Loucy (cell line): Measurements from ENCODE around the gene PIGQ.

Experiments used
- H2AFZ ChIP-seq: fragments of 200-600 bp; sonication (generic); 2 replicates; pipeline ENCODE4 v1.6.0; 2016; ENCODE audit warnings: antibody characterized with exemption, mild to moderate bottlenecking, low read length, moderate library complexity
- H3F3A ChIP-seq: fragments of 200-600 bp; 2 replicates; pipeline ENCODE4 v1.6.0; 2016; ENCODE audit warnings: antibody characterized with exemption, low read depth, mild to moderate bottlenecking
- H3K27me3 ChIP-seq: fragments of 200-600 bp; sonication (generic); 2 replicates; pipeline ENCODE4 v1.6.1; 2014; ENCODE audit warnings: low read length, mild to moderate bottlenecking; ENCODE audit not compliant: insufficient read depth, poor library complexity, severe bottlenecking
- H3K36me3 ChIP-seq: fragments of 200-600 bp; sonication (generic); 2 replicates; pipeline ENCODE4 v1.6.1; 2016; ENCODE audit warnings: low read length; ENCODE audit not compliant: insufficient read depth
- H3K4me1 ChIP-seq: fragments of 200-600 bp; sonication (generic); 2 replicates; pipeline ENCODE4 v1.5.1; 2014; ENCODE audit warnings: low read length, mild to moderate bottlenecking; ENCODE audit not compliant: insufficient read depth, poor library complexity, severe bottlenecking
- H3K4me2 ChIP-seq: fragments of 200-600 bp; sonication (generic); 2 replicates; pipeline ENCODE4 v1.6.0; 2014; ENCODE audit warnings: antibody characterized with exemption, low read length, low read depth, mild to moderate bottlenecking; ENCODE audit not compliant: poor library complexity, severe bottlenecking
- H3K4me3 ChIP-seq: fragments of 200-600 bp; sonication (generic); 2 replicates; pipeline ENCODE4 v1.5.1; 2014; ENCODE audit warnings: low read length, mild to moderate bottlenecking, mixed read lengths; ENCODE audit not compliant: poor library complexity, severe bottlenecking
- H3K79me2 ChIP-seq: fragments of 200-600 bp; sonication (generic); 2 replicates; pipeline ENCODE4 v1.6.1; 2014; ENCODE audit warnings: low read length; ENCODE audit not compliant: insufficient read depth
- H3K9ac ChIP-seq: fragments of 200-600 bp; sonication (generic); 2 replicates; pipeline ENCODE4 v1.6.0; 2014; ENCODE audit warnings: mild to moderate bottlenecking, low read depth, low read length, moderate library complexity; ENCODE audit not compliant: poor library complexity, severe bottlenecking
- H3K9me2 ChIP-seq: fragments of 200-600 bp; sonication (generic); replicated peaks from 2 replicates; pipeline ENCODE4 v1.6.1; 2016; ENCODE audit warnings: low read depth, low read length, mixed read lengths
- H3K9me3 ChIP-seq: fragments of 200-600 bp; sonication (generic); 2 replicates; pipeline ENCODE4 v1.6.1; 2014; ENCODE audit warnings: mild to moderate bottlenecking, antibody characterized with exemption, low read length, low read depth; ENCODE audit not compliant: insufficient read depth
- H4K20me1 ChIP-seq: fragments of 200-600 bp; sonication (generic); 2 replicates; pipeline ENCODE4 v1.6.0; 2014; ENCODE audit warnings: antibody characterized with exemption, low read length, mild to moderate bottlenecking; ENCODE audit not compliant: insufficient read depth, poor library complexity, severe bottlenecking
- EZH2phosphoT487 ChIP-seq: fragments of 200-600 bp; IDR thresholded peaks from 2 replicates; pipeline ENCODE4 v1.6.1; 2018; ENCODE audit warnings: antibody characterized with exemption, mild to moderate bottlenecking, moderate library complexity, borderline replicate concordance
- TF ChIP-seq, protein P1 (sequence below): fragments of 200-600 bp; sonication (generic); conservative IDR thresholded peaks from 2 replicates; pipeline ENCODE4 v1.5.1; 2014; ENCODE audit warnings: mild to moderate bottlenecking, antibody characterized with exemption, low read length

The PIGQ gene

DNA sequence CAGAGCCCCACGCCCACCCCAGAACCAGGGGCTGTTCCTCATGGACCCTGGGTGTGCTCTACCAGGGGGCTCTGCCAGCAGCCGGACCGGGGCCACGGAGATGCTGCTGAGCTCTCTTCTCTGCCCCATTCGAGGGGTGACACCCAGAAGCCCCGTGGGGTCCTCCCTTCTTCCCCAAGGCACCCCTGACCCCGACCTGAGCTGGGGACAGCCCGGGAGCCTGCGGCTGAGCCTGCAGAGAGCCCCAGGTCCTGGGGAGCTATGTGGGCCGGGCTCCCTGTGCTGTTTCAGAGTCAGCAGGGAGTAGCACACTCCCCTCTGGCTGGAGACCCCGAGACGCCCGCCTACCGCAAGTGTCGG, 10.8 kb upstream of the PIGQ start:
- Histone ChIP-seq H3K4me1 (no peaks in the 10 kb centered on the region), H3F3A (no peaks in the 10 kb centered on the region), H3K27me3 (no peaks in the 10 kb centered on the region), H3K79me2 (no peaks in the 10 kb centered on the region), H2AFZ (no peak overlapping the region), H3K9ac (no peak overlapping the region), H3K9me3 (no peaks in the 10 kb centered on the region), H3K36me3 (no peaks in the 10 kb centered on the region), H4K20me1 (no peaks in the 10 kb centered on the region), H3K4me3 (no peak overlapping the region), H3K9me2 (no peaks in the 10 kb centered on the region), H3K4me2 (no peak overlapping the region)
- TF ChIP-seq, protein P1, sequence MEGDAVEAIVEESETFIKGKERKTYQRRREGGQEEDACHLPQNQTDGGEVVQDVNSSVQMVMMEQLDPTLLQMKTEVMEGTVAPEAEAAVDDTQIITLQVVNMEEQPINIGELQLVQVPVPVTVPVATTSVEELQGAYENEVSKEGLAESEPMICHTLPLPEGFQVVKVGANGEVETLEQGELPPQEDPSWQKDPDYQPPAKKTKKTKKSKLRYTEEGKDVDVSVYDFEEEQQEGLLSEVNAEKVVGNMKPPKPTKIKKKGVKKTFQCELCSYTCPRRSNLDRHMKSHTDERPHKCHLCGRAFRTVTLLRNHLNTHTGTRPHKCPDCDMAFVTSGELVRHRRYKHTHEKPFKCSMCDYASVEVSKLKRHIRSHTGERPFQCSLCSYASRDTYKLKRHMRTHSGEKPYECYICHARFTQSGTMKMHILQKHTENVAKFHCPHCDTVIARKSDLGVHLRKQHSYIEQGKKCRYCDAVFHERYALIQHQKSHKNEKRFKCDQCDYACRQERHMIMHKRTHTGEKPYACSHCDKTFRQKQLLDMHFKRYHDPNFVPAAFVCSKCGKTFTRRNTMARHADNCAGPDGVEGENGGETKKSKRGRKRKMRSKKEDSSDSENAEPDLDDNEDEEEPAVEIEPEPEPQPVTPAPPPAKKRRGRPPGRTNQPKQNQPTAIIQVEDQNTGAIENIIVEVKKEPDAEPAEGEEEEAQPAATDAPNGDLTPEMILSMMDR: no peak
- no peak for TF ChIP-seq EZH2phosphoT487

DNA sequence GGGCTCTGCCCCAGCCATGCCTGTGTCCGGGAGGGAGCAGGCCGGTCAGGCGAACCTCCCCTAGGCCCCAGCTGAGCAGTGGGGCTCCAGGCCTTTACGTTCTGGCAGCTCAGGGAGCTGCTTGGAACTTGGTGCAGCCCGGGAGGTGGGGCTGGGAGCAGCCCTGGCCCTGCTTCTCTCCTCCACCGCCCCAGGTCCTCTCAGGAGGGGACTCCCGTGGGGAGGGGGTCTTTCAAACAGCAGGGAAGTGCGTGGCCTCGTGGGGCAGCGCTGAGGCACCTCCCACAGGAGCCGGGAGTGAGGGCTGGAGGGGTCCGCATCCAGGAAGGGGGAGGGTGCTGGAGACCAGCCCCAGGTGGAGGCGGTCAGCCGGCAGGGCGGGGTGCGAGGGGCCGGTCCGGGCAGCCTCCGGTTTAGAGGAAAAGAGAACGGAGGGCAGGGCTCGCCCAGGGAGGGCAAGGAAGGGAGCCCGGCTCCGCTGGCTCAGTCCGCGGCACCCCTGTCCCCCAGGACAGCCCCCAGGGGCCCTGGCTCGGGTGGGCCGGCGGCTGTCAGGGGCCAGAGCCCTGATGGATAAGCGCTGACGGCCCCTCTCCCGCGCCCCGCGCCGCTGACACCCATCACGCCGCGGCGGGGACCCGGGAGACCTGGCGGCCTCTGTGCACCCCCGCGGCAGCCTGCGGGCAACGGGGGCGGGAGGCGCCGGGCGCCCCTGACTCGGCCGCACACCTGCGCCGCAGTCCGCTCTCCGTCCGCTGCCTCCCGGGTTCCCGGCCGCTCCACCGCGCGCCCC, 10.2 kb upstream of the PIGQ start:
- Histone ChIP-seq H3K9me3 (no peaks in the 10 kb centered on the region), H3K4me3 (no peak overlapping the region), H3F3A (no peaks in the 10 kb centered on the region), H3K79me2 (no peaks in the 10 kb centered on the region), H4K20me1 (no peaks in the 10 kb centered on the region), H3K4me2 (no peak overlapping the region), H3K36me3 (no peaks in the 10 kb centered on the region), H3K9ac (no peak overlapping the region), H3K27me3 (no peaks in the 10 kb centered on the region), H3K4me1 (no peaks in the 10 kb centered on the region), H3K9me2 (no peaks in the 10 kb centered on the region), H2AFZ (no peak overlapping the region)
- no peak for TF ChIP-seq EZH2phosphoT487
- TF ChIP-seq, protein P1: no peak

DNA sequence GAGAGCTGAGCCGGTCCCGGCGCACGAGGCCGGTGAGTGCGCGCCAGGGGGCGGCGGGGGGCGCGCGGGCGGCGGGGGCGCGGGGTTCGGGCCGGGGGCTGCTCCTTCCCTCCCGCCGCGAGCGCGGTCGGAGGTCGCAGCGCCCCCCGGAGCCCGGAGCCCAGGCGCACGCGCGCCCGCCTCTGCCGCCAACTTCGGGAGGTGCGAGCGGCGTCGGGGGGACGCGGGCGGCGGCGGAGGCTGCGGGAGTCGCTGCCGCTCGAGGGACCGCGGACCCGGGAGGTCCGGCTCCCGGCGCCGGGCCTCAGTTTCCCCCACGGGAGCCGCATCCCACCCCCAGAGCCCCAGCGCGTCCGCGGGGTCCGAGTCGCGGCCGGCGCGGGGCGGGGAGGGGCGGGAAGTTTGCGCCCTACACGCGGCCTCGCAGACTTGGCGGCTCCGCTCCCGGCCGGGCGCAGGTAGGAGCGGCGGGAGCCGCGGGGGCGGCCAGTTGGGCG, 9.5 kb upstream of the PIGQ start, which contains the start of gene PRR35:
PRR35 (plus strand) TSS at position 191 of the 497 bp plus-strand sequence. CDS start 2,901 bp downstream, outside the sequence.
- H3K4me2 ChIP-seq: no peak within 1 kb of the TSS

More for the DNA sequence above, 9.5 kb upstream of the PIGQ start, which contains the start of gene PRR35:
- no peaks in the 10 kb centered on the region for H3K27me3 ChIP-seq
- H2AFZ ChIP-seq: no peak within 1 kb of the TSS
- H3K9ac ChIP-seq: no peak within 1 kb of the TSS
- no peaks in the 10 kb centered on the region for H3K36me3 ChIP-seq
- no peaks in the 10 kb centered on the region for H3K9me3 ChIP-seq
- TF ChIP-seq, protein P1: no peak
- no peak for TF ChIP-seq EZH2phosphoT487
- no peaks in the 10 kb centered on the region for H3K4me1 ChIP-seq
- no peaks in the 10 kb centered on the region for H3K9me2 ChIP-seq
- H4K20me1 ChIP-seq: no peaks in the 10 kb centered on the region
- no peak within 1 kb of the TSS for H3K4me3 ChIP-seq
- no peaks in the 10 kb centered on the region for H3F3A ChIP-seq
- no peaks in the 10 kb centered on the region for H3K79me2 ChIP-seq
